Hematopoietic multipotent progenitor cell treated with erythropoietin and hydrocortisone succinate and interleukin-3 and kit ligand, for 4 days (in vitro differentiated cells): Measurements from ENCODE around the gene MDGA2.

Experiments
- DNase-seq: peaks from one replicate; pipeline ENCODE4 v3.0.0-alpha.2; 2015

MDGA2 gene

GRCh38 chr14:47606566-47606965 lies 68.8 kb downstream of the MDGA2 start:
- DNase-seq: no peak

- no peak for DNase-seq
Measured at GRCh38 chr14:47596860-47597259, 78.5 kb downstream of the MDGA2 start.

GRCh38 chr14:47596232-47596631 lies 79.2 kb downstream of the MDGA2 start:
- no peak for DNase-seq

- DNase-seq: no peak
Measured at GRCh38 chr14:47595552-47595951, 79.9 kb downstream of the MDGA2 start.

GRCh38 chr14:47590767-47591495 lies 84.5 kb downstream of the MDGA2 start:
- DNase-seq: no peak

GRCh38 chr14:47585447-47585846 lies 90.0 kb downstream of the MDGA2 start:
- DNase-seq: no peak

- no peak for DNase-seq
Measured at GRCh38 chr14:47567273-47567672, 108.1 kb downstream of the MDGA2 start.

GRCh38 chr14:47557894-47558293 lies 117.5 kb downstream of the MDGA2 start:
- no peak for DNase-seq

- no peak for DNase-seq
Measured at GRCh38 chr14:47555333-47555732, 120.1 kb downstream of the MDGA2 start.

GRCh38 chr14:47549886-47550285 lies 125.5 kb downstream of the MDGA2 start:
- no peak for DNase-seq

GRCh38 chr14:47543459-47543858 lies 131.9 kb downstream of the MDGA2 start:
- no peak for DNase-seq

GRCh38 chr14:47541662-47542061 lies 133.7 kb downstream of the MDGA2 start:
- no peak for DNase-seq

GRCh38 chr14:47539031-47539461 lies 136.4 kb downstream of the MDGA2 start:
- peak; percentile 39 for DNase-seq

GRCh38 chr14:47536341-47536740 lies 139.1 kb downstream of the MDGA2 start:
- no peak for DNase-seq

- DNase-seq: no peak
Measured at GRCh38 chr14:47526591-47527244, 148.7 kb downstream of the MDGA2 start.

- DNase-seq: no peak
Measured at GRCh38 chr14:47524524-47524923, 150.9 kb downstream of the MDGA2 start.

- no peak for DNase-seq
Measured at GRCh38 chr14:47520382-47520781, 155.0 kb downstream of the MDGA2 start.

- no peak for DNase-seq
Measured at GRCh38 chr14:47511829-47512228, 163.6 kb downstream of the MDGA2 start.

GRCh38 chr14:47509957-47510356 lies 165.4 kb downstream of the MDGA2 start:
- no peak for DNase-seq

- no peak for DNase-seq
Measured at GRCh38 chr14:47507861-47508260, 167.5 kb downstream of the MDGA2 start.

- DNase-seq: no peak
Measured at GRCh38 chr14:47500369-47500768, 175.0 kb downstream of the MDGA2 start.

GRCh38 chr14:47490766-47491165 lies 184.6 kb downstream of the MDGA2 start:
- DNase-seq: no peak

- no peak for DNase-seq
Measured at GRCh38 chr14:47490353-47490752, 185.1 kb downstream of the MDGA2 start.

GRCh38 chr14:47485421-47485820 lies 190.0 kb downstream of the MDGA2 start:
- DNase-seq: no peak

GRCh38 chr14:47483449-47483848 lies 192.0 kb downstream of the MDGA2 start:
- no peak for DNase-seq
